NCI-H446 (cell line): Measurements from ENCODE around the gene SEMA4B.
"Not testable (repeated sequence)": the region's sequence is repeated elsewhere in the genome, so short reads cannot be mapped to it uniquely, and the experiment has no call there.

Source experiments
- DNase-seq, 2 experiments: peaks; one replicate each; lab custom pipeline; 2025; lab: John Stamatoyannopoulos, UW

The SEMA4B gene

GRCh38 chr15:90227816-90228772 is 27.0 kb downstream of the SEMA4B start:
- DNase-seq = no peak

GRCh38 chr15:90228960-90229359 is 27.8 kb downstream of the SEMA4B start:
- DNase-seq = no peak

GRCh38 chr15:90230071-90230494 is 29.0 kb downstream of the SEMA4B start:
- DNase-seq = no peak

GRCh38 chr15:90230610-90231009 is 29.5 kb downstream of the SEMA4B start:
- no peak for DNase-seq

- DNase-seq = no peak
Measured at GRCh38 chr15:90231028-90232017, 30.2 kb downstream of the SEMA4B start.

GRCh38 chr15:90232196-90232595 is 31.1 kb downstream of the SEMA4B start:
- no peak for DNase-seq

GRCh38 chr15:90232941-90233386 is 31.8 kb downstream of the SEMA4B start:
- DNase-seq = no peak

GRCh38 chr15:90233387-90234095 is 32.4 kb downstream of the SEMA4B start, which contains the start of gene CIB1:
TSS of gene CIB1 (minus strand) at chr15:90233941. CDS start at chr15:90233885, 56 bp downstream.
- peak in 1 of 2 experiments; percentile 63 for DNase-seq

GRCh38 chr15:90234096-90234988 is 33.2 kb downstream of the SEMA4B start, which contains the start of gene GDPGP1:
TSS of gene GDPGP1 (plus strand) at chr15:90234209. CDS start at chr15:90240909, 6,700 bp downstream.
- peak in 1 of 2 experiments; percentile 97 for DNase-seq

- no peak for DNase-seq
Measured at GRCh38 chr15:90239371-90239770, 38.2 kb downstream of the SEMA4B start.

GRCh38 chr15:90240856-90241255 is 39.7 kb downstream of the SEMA4B start:
- no peak for DNase-seq

- no peak for DNase-seq
Measured at GRCh38 chr15:90241343-90242192, 40.4 kb downstream of the SEMA4B start.

GRCh38 chr15:90243943-90244639 is 43.0 kb downstream of the SEMA4B start:
- DNase-seq = no peak

- no peak for DNase-seq
Measured at GRCh38 chr15:90248789-90249202, 47.7 kb downstream of the SEMA4B start.

- DNase-seq = peak; percentile 76 to 91
Measured at GRCh38 chr15:90249203-90249863, 48.2 kb downstream of the SEMA4B start, which contains the start of gene TTLL13. TSS of gene TTLL13 (plus strand) at chr15:90249556. CDS start at chr15:90250631, 1,075 bp downstream.

- no peak for DNase-seq
Measured at GRCh38 chr15:90257776-90258175, 56.6 kb downstream of the SEMA4B start.

GRCh38 chr15:90259524-90259923 is 58.4 kb downstream of the SEMA4B start:
- DNase-seq = no peak

- not testable (repeated sequence) for DNase-seq
Measured at GRCh38 chr15:90260731-90261130, 59.6 kb downstream of the SEMA4B start.
